Suprapubic skin (tissue), 4 donors: Measurements from ENCODE around the gene MDFI.

Experiments used
- EP300 ChIP-seq: sonication (generic); formaldehyde crosslinking; IDR thresholded peaks from one replicate; pipeline ENCODE4 v1.6.1; 2017; ENCODE audit warnings: antibody characterized with exemption
- POLR2AphosphoS5 ChIP-seq, 3 donors: sonication (generic); formaldehyde crosslinking; IDR thresholded peaks; one replicate each; pipeline ENCODE4 v1.6.1; 2017; ENCODE audit warnings: antibody characterized with exemption in 3 of 3
- TF ChIP-seq, protein P1 (sequence below), 2 donors: fragments of 200-600 bp in 1 of 2; fragments of 450-650 bp in 1 of 2; sonication (generic) in 1 of 2; IDR thresholded peaks; one replicate each; pipeline ENCODE4 v1.5.1; 2016 to 2019; ENCODE audit warnings: antibody characterized with exemption in 2 of 2, mild to moderate bottlenecking in 1 of 2, moderate library complexity in 1 of 2

DNA sequence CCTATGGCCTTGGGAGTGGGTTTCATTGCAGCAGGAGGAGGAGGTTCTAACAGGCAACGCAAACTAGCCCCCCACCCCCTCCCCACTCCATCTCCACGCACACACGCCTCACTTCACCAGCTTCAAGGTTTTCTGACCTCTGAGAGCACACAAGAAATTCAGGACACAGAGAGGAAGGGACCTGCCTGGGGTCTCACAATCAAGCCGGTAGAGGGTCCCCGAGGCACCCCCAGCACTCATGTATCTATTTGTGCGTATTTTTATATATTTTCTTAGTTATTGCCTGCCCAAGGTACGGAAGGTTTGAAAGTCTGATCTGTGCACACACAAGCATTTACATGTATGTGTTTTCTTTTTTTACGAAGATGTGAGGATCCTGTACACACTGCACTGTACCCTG is 16.9 kb downstream of the MDFI start:
- TF ChIP-seq, protein P1, sequence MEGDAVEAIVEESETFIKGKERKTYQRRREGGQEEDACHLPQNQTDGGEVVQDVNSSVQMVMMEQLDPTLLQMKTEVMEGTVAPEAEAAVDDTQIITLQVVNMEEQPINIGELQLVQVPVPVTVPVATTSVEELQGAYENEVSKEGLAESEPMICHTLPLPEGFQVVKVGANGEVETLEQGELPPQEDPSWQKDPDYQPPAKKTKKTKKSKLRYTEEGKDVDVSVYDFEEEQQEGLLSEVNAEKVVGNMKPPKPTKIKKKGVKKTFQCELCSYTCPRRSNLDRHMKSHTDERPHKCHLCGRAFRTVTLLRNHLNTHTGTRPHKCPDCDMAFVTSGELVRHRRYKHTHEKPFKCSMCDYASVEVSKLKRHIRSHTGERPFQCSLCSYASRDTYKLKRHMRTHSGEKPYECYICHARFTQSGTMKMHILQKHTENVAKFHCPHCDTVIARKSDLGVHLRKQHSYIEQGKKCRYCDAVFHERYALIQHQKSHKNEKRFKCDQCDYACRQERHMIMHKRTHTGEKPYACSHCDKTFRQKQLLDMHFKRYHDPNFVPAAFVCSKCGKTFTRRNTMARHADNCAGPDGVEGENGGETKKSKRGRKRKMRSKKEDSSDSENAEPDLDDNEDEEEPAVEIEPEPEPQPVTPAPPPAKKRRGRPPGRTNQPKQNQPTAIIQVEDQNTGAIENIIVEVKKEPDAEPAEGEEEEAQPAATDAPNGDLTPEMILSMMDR (IDR thresholded peaks at IDR 0.05): no peak
- TF ChIP-seq POLR2AphosphoS5 (IDR thresholded peaks at IDR 0.05) (no peak), EP300 (no peak)
